BJ (cell line): Measurements from ENCODE around the gene ST6GAL1. TPM values are rescaled to one million over a fixed set of nuclear protein-coding genes. Genes with fewer than 3 reads are reported as not detected.

Source experiments
- CTCF ChIA-PET: fragments of 350-600 bp; formaldehyde crosslinking; extraction: SDS; loops from one replicate; lab custom pipeline; 2021; ENCODE audit warnings: antibody characterized with exemption, inconsistent platforms; lab: Yijun Ruan, JAX
- POLR2A ChIA-PET: fragments of 300-600 bp; sonication (Branson Sonifier 250); formaldehyde crosslinking; extraction: SDS; loops from one replicate; lab custom pipeline; 2021; ENCODE audit warnings: antibody characterized with exemption; lab: Charles Lee
- DNase-seq: peaks from one replicate; pipeline ENCODE4 v3.0.0-alpha.2; 2011; ENCODE audit warnings: low read depth
- H3K27me3 ChIP-seq: 2 replicates; pipeline ENCODE4 v1.6.0; 2011; ENCODE audit warnings: low read length; ENCODE audit not compliant: control insufficient read depth, insufficient read depth
- H3K36me3 ChIP-seq: 2 replicates; pipeline ENCODE4 v1.5.1; 2011; ENCODE audit warnings: low read length; ENCODE audit not compliant: control insufficient read depth, insufficient read depth
- H3K4me3 ChIP-seq: 2 replicates; pipeline ENCODE4 v1.5.1; 2011; ENCODE audit warnings: low read depth, mild to moderate bottlenecking, control low read depth, low read length
- CTCF ChIP-seq: IDR thresholded peaks from 2 replicates; pipeline ENCODE4 v1.5.1; 2011; ENCODE audit warnings: low read depth, mild to moderate bottlenecking, control low read depth, inconsistent platforms, low read length, moderate library complexity; ENCODE audit not compliant: insufficient read depth
- polyA plus RNA-seq: library from polyadenylated mRNA; depleted of rRNA; stranded (reverse); fragments of >200 nt; gene quantifications from 2 replicates; pipeline ENCODE4 v1.2.3, GENCODE V29; 2011

Gene ST6GAL1
- polyA plus RNA-seq, 1 experiment = 1.5 TPM

DNA sequence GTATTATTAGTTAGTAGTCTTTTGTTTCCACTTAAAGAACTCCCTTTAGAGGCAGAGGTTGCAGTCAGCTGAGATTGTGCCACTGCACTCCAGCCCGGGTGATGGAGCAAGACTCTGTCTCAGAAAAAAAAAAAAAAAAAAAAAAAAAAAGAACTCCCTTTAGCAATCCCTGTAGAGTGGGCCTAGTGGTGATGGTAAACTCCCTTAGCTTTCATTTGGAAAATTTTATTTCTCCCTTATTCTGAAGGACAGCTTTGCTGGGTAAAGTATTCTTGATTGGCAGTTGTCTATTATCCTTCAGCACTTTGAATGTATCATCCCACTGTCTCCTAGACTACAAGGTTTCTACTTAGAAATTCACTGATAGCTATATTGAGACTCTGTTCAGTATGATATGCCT is 163.0 kb downstream of the ST6GAL1 start:
- DNase-seq = no peak
- Histone ChIP-seq H3K27me3 (no peaks in the 10 kb centered on the region), H3K4me3 (no peak overlapping the region), H3K36me3 (no peaks in the 10 kb centered on the region)
- TF ChIP-seq CTCF = no peak
- POLR2A ChIA-PET = no interaction called here
- CTCF ChIA-PET = interaction anchor here (1.3 kb wide), 1 partner anchor 9 kb away, joined by 3 read pairs; no protein-coding TSS in a partner anchor

DNA sequence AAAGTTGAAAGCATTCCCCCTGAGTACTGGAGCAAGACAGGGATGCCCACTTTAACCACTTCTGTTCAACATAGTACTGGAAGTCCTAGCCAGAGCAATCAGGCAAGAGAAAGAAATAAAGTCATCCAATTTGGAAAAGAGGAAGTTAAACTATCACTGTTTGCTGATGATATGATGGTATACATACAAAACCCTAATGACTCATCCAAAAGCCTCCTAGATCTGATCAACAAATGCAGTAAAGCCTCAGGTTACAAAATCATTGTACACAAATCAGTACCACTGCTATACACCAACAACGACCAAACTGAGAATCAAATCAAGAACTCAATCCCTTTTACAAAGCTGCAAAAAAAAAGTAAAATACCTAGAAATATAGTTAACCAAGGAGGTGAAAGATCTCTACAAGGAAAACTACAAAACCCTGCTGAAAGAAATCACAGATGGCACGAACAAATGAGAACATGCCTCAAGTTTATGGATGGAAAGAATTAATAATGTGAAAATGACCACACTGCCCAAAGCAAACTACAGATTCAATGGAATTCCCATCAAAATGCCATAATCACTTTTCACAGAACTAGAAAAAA is 168.7 kb downstream of the ST6GAL1 start:
- POLR2A ChIA-PET = no interaction called here
- Histone ChIP-seq H3K27me3 (no peaks in the 10 kb centered on the region), H3K4me3 (no peak overlapping the region), H3K36me3 (no peaks in the 10 kb centered on the region)
- CTCF ChIA-PET = no interaction called here
- DNase-seq = no peak
- no peak for TF ChIP-seq CTCF

GRCh38 chr3:187101184-187102072 is 171.1 kb downstream of the ST6GAL1 start:
- peak; percentile 37 for DNase-seq
- POLR2A ChIA-PET = interaction anchor here (0.6 kb wide), 1 partner anchor 22 kb away, joined by 3 read pairs; no protein-coding TSS in a partner anchor

DNA sequence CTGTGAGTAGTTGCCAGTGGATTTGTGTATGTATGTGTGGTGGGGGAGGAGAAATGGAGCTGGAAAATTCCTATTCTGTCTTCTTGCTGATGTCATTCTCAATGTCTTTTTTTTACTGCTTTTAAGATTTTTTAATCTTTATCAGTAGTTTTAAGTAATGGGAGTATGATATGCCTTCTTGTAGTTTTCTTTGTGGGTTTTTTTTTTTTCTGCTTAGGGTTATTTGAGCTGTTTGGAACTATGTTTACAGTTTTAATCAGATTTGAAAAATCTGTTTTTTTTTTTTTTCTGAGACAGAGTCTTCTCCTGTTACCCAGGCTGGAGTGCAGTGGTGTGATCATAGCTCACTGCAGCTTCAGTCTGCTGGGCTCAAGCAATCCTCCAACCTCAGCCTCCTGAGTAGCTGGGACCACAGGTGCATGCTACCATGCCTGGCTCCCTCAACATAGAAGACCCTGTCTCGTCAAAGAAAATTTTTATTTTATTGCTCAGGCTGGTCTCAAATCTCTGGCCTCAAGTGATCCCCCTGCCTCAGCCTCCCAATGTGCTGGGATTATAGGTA is 171.8 kb downstream of the ST6GAL1 start:
- peak overlapping the region; percentile 22 for H3K4me3 ChIP-seq
- no peaks in the 10 kb centered on the region for H3K36me3 ChIP-seq
- no peaks in the 10 kb centered on the region for H3K27me3 ChIP-seq
- DNase-seq = no peak
- TF ChIP-seq CTCF = no peak
- POLR2A ChIA-PET = interaction anchor here (0.5 to 0.6 kb wide), 2 partner anchors 21 to 254 kb away, joined by 3 to 13 read pairs; no protein-coding TSS in a partner anchor
- CTCF ChIA-PET = interaction anchor here (0.6 to 3.2 kb wide), 10 partner anchors 7 to 527 kb away, joined by 3 to 20 read pairs (median 3); partner anchors contain the start of gene RPL39L

More at GRCh38 chr3:187101184-187102072, 171.1 kb downstream of the ST6GAL1 start:
- Histone ChIP-seq H3K4me3 (peak overlapping the region; percentile 22), H3K27me3 (no peaks in the 10 kb centered on the region), H3K36me3 (no peaks in the 10 kb centered on the region)
- TF ChIP-seq CTCF = no peak
- CTCF ChIA-PET = interaction anchor here (1.0 to 3.2 kb wide), 10 partner anchors 8 to 169 kb away, joined by 3 to 20 read pairs (median 3); partner anchors contain the start of gene RPL39L
